MCF 10A (cell line): ENCODE data around the gene DCLK1. TPM values are rescaled to one million over a fixed set of nuclear protein-coding genes. Genes with fewer than 3 reads are reported as not detected.

ENCODE experiments used
- BruUV-seq: library from RNA; stranded (reverse); fragments of 400-500 nt; replicated peaks from 2 replicates; lab custom pipeline; 2021; lab: Mats Ljungman, UMichigan
- CTCF ChIA-PET: fragments of 300-600 bp; sonication (Branson Sonifier 250); formaldehyde crosslinking; extraction: SDS; loops from one replicate; lab custom pipeline; 2021; ENCODE audit warnings: antibody characterized with exemption, inconsistent platforms; lab: Yijun Ruan, JAX
- POLR2A ChIA-PET: fragments of 300-600, 350-650 bp; sonication (Branson Sonifier 250); formaldehyde crosslinking; extraction: SDS; loops from one replicate; lab custom pipeline; 2020; ENCODE audit warnings: antibody characterized with exemption, inconsistent platforms; lab: Yijun Ruan, JAX
- DNase-seq: peaks from one replicate; pipeline ENCODE4 v3.0.0-alpha.2; 2018; ENCODE audit not compliant: unreplicated experiment
- H3K27ac Mint-ChIP-seq: one replicate; pipeline ENCODE4 v1.8.0; 2022; ENCODE audit warnings: mild to moderate bottlenecking, low read depth, mixed read lengths; ENCODE audit not compliant: unreplicated experiment
- H3K27me3 Mint-ChIP-seq: one replicate; pipeline ENCODE4 v1.8.0; 2022; ENCODE audit warnings: mixed read lengths; ENCODE audit not compliant: insufficient read depth, unreplicated experiment
- H3K36me3 Mint-ChIP-seq: one replicate; pipeline ENCODE4 v1.8.0; 2022; ENCODE audit warnings: mild to moderate bottlenecking, moderate library complexity, mixed read lengths; ENCODE audit not compliant: insufficient read depth, unreplicated experiment
- H3K4me1 Mint-ChIP-seq: one replicate; pipeline ENCODE4 v1.8.0; 2022; ENCODE audit warnings: mixed read lengths; ENCODE audit not compliant: insufficient read depth, unreplicated experiment
- H3K4me3 Mint-ChIP-seq: one replicate; pipeline ENCODE4 v1.8.0; 2022; ENCODE audit warnings: mild to moderate bottlenecking, moderate library complexity, mixed read lengths; ENCODE audit not compliant: unreplicated experiment
- H3K9me3 Mint-ChIP-seq: one replicate; pipeline ENCODE4 v1.8.0; 2022; ENCODE audit warnings: mixed read lengths; ENCODE audit not compliant: unreplicated experiment
- intact Hi-C: fragments of 100-400 bp; cut with micrococcal nuclease; formaldehyde crosslinking; loops from 2 replicates; pipeline ENCODE4 v1.14.1; 2022
- total RNA-seq: library from RNA; stranded (reverse); gene quantifications from 2 replicates; pipeline ENCODE4 v1.2.3, GENCODE V29; 2022
- TF ChIP-seq, protein P1 (sequence below): fragments of 200-600 bp; IDR thresholded peaks from one replicate; pipeline ENCODE4 v1.8.0; 2022; ENCODE audit warnings: antibody characterized with exemption, mild to moderate bottlenecking; ENCODE audit not compliant: unreplicated experiment

DCLK1 gene
- total RNA-seq, 1 experiment from 2014 or later = 0.44 TPM

DNA sequence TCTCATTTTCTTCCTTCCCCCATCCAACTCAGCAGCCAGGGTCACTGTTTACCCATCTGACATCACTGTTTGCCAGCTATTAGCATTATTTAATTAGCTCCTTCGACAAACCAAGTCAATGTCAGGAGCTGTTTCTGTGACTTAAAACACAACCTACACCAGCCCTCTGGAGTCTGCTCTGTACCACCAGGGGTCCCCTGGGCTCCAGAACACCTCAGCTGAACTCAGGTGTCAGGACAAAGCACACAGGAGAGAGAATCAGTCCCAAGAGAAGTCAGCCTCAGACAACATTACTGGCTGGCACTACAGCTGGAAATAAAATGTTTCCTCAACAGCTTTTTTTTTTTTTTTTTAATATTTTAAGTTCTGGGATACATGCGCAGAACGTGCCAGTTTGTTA is 45.1 kb downstream of the DCLK1 start:
- ChIA-PET POLR2A (interaction anchor here (1.5 kb wide), 1 partner anchor 47 kb away, joined by 3 read pairs; no protein-coding TSS in a partner anchor), CTCF (interaction anchor here (0.6 to 0.8 kb wide), 2 partner anchors 71 to 138 kb away, joined by 3 to 5 read pairs; no protein-coding TSS in a partner anchor)
- no TSS peak for BruUV-seq
- H3K27ac Mint-ChIP-seq = no peak overlapping the region
- no peak for DNase-seq
- H3K4me3 Mint-ChIP-seq = no peak overlapping the region
- no peaks in the 10 kb centered on the region for H3K36me3 Mint-ChIP-seq
- H3K4me1 Mint-ChIP-seq = peaks cover 6% of the 10 kb centered on the region
- no peaks in the 10 kb centered on the region for H3K9me3 Mint-ChIP-seq
- intact Hi-C loops = loop anchor here (10.0 kb wide), 1 partner anchor 189 kb away; no protein-coding TSS in a partner anchor
- H3K27me3 Mint-ChIP-seq = no peaks in the 10 kb centered on the region
- TF ChIP-seq, protein P1, sequence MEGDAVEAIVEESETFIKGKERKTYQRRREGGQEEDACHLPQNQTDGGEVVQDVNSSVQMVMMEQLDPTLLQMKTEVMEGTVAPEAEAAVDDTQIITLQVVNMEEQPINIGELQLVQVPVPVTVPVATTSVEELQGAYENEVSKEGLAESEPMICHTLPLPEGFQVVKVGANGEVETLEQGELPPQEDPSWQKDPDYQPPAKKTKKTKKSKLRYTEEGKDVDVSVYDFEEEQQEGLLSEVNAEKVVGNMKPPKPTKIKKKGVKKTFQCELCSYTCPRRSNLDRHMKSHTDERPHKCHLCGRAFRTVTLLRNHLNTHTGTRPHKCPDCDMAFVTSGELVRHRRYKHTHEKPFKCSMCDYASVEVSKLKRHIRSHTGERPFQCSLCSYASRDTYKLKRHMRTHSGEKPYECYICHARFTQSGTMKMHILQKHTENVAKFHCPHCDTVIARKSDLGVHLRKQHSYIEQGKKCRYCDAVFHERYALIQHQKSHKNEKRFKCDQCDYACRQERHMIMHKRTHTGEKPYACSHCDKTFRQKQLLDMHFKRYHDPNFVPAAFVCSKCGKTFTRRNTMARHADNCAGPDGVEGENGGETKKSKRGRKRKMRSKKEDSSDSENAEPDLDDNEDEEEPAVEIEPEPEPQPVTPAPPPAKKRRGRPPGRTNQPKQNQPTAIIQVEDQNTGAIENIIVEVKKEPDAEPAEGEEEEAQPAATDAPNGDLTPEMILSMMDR = no peak

DNA sequence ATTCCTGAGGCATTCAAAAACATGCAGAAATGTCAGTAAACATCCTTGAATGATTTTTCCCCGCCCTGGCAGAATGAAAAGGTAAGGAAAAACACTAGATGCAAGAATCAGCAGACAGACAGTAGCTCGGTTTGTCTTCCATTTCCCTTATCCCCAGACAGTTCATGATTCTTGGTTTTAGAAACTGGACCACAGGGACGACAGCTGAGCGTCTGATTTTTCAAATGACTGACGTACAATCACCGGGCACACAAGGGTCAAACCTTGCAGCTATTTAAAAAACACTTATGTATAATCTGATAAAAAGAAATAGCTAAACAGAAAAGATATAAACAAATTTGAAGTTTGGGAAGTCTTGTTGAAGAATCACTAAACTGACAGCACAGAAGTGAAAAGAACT is 47.1 kb downstream of the DCLK1 start:
- Mint-ChIP-seq H3K9me3 (no peaks in the 10 kb centered on the region), H3K27me3 (no peaks in the 10 kb centered on the region), H3K36me3 (no peaks in the 10 kb centered on the region), H3K27ac (no peak overlapping the region), H3K4me3 (no peak overlapping the region), H3K4me1 (peaks cover 6% of the 10 kb centered on the region)
- DNase-seq = no peak
- ChIA-PET POLR2A (no interaction called here), CTCF (interaction anchor here (0.6 kb wide), 2 partner anchors 24 to 191 kb away, joined by 3 read pairs; no protein-coding TSS in a partner anchor)
- no TSS peak for BruUV-seq
- intact Hi-C loops = loop anchor here (10.0 kb wide), 1 partner anchor 191 kb away; no protein-coding TSS in a partner anchor
- TF ChIP-seq, protein P1 = no peak

DNA sequence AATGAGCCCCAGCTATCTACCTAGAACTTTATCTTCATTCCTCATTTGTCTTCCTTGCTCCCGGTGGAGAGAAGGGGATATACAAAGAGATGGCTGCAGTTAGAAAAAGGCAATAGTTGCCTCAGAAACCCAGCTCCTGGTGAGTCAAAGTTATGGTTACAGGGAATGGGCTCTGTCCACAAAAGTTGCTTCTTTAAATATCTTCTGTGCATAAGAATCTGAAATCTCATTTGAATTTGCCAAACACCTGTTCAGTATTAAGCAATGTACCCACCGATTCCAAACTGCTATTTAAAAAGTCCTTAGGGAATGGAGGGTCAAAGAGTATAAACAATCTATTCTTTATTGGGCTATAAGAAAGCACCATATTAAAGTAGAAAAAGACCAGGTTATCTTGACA is 48.4 kb downstream of the DCLK1 start:
- ChIA-PET CTCF (interaction anchor here (0.6 kb wide), 1 partner anchor 139 kb away, joined by 3 read pairs; no protein-coding TSS in a partner anchor), POLR2A (no interaction called here)
- no peaks in the 10 kb centered on the region for H3K36me3 Mint-ChIP-seq
- intact Hi-C loops = loop anchor here (10.0 kb wide), 1 partner anchor 192 kb away; no protein-coding TSS in a partner anchor
- BruUV-seq = no TSS peak
- H3K9me3 Mint-ChIP-seq = no peaks in the 10 kb centered on the region
- DNase-seq = no peak
- peaks cover 2% of the 10 kb centered on the region for H3K4me1 Mint-ChIP-seq
- H3K4me3 Mint-ChIP-seq = no peak overlapping the region
- TF ChIP-seq, protein P1 = no peak
- no peaks in the 10 kb centered on the region for H3K27me3 Mint-ChIP-seq
- H3K27ac Mint-ChIP-seq = no peak overlapping the region

DNA sequence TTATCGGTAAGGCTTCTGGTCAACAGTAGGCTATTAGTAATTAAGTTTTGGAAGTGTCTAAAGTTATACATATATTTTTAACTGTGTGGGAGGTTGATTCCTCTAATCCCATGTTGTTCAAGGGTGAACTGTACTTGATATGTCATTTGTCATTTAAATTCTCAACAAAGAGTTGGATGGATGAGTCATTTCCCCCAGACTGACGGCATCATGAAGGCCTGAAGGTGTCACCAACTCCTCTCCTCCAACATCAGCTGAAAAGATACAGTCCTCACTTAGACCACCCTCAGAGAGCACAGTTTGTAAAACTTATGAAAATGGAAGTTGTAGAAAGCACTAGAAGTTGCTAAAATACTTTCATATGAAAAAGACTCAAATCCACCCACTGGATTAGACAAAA is 48.8 kb downstream of the DCLK1 start:
- H3K27me3 Mint-ChIP-seq = no peaks in the 10 kb centered on the region
- TF ChIP-seq, protein P1 = no peak
- no peak for DNase-seq
- ChIA-PET POLR2A (no interaction called here), CTCF (no interaction called here)
- H3K4me3 Mint-ChIP-seq = no peak overlapping the region
- no TSS peak for BruUV-seq
- no peaks in the 10 kb centered on the region for H3K4me1 Mint-ChIP-seq
- no peak overlapping the region for H3K27ac Mint-ChIP-seq
- intact Hi-C loops = loop anchor here (10.0 kb wide), 1 partner anchor 192 kb away; no protein-coding TSS in a partner anchor
- H3K36me3 Mint-ChIP-seq = no peaks in the 10 kb centered on the region
- no peaks in the 10 kb centered on the region for H3K9me3 Mint-ChIP-seq
